NK-92 treated with Interleukin-12 subunit alpha and Interleukin-12 subunit beta, amount 100 ng/mL, for 24 hours (cell line): ENCODE measurements around the gene ZNF473.

Experiments used
- DNase-seq: peaks from one replicate; lab custom pipeline; 2025; lab: John Stamatoyannopoulos, UW

Gene ZNF473

DNA sequence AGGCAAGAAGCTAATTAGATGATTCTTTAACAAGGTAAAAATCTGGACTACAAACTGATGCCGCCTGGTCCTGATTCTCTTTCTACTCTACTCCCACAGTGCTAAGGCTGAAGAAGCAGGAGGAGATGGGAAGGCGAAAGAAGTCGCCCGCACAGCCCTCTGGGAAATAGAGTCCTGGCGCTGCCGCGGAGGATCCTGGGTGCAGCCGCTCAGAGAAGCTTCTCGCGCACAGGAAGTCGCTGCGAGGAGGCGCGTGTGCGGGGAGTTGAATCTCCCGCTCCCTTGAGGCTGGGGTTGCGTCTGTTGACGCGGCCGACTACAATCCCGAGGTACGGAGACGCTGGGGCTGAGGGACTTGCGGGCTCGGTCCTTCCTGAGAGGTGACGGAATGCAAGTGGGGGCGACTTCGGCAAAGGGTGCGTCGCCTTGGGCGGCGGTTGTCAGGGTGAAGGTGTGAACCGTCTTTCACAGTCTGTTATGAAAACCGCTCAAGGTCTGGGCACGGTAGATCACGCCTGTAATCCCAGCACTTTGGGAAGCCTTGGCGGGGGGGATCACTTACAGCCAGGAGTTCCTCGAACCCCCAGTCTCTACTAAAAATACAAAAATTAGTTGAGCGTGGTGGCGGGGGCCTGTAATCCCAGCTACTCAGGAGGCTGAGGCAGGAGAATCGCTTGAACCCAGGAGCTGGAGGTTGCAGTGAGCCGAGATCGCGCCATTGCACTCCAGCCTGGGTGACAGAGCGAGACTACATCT lies at the start of gene ZNF473:
Gene ZNF473, plus strand, starts transcription at position 212 of the 756 bp plus-strand sequence. CDS start 5,078 bp downstream, outside the sequence.
- peak; percentile 90 for DNase-seq

DNA sequence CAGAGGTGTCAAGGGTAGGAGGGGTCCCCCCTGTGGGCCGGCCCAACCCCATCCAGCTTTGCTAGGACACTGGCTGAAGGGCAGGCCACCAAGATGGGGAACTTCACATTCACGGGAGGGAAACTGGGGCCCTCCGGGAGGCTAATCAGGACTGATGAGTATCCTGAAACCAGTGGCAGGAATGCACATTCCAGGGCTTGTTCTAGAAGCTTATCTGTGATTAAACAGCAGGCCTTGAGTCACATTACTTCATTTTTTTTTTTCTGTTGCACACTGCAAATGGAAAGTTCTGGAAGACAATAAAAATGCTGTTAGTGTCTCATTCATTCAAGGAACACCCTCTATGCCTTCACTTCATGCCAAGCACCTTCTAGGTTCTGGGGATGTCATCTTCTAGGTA lies 49.3 kb upstream of the ZNF473 start:
- no peak for DNase-seq

DNA sequence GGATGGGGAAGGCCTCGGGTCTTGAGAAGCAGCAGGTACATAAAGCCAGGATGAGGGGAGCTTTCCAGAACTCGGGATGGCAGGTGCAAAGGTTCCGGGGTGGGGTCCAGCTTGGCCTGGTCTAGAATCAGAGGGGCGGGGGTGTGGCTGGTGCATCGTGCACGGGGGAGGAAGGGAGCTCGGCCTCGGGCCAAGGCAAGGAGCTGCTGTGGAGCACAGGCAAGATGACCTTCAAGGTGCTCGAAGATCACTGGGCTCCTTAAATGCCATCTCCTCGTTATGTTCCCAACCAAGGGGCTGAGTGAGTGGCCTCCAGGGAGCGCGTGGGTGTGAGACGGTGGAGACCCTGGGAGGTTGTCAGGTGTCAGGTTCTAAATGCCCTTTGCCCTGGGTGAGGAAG lies 48.7 kb upstream of the ZNF473 start:
- DNase-seq: no peak

DNA sequence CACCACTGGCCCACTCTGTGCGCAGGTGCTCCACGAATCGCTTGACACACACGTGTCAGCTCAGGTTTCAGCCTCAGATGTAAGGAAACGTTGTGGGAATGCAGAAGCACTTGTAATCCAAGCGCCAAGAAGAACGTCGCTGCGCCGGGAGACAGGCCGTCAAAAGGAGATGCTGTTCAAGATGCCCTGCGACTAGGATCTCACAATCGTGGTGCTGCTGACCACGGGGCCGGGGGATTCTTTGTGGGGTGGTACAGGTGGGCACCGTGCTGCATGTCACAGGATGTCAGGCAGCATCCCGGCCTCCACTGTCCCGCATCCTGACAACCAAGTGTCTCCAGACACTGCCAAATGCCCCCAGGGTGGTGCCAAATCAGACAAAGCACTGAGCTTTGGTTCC lies 47.9 kb upstream of the ZNF473 start:
- no peak for DNase-seq

DNA sequence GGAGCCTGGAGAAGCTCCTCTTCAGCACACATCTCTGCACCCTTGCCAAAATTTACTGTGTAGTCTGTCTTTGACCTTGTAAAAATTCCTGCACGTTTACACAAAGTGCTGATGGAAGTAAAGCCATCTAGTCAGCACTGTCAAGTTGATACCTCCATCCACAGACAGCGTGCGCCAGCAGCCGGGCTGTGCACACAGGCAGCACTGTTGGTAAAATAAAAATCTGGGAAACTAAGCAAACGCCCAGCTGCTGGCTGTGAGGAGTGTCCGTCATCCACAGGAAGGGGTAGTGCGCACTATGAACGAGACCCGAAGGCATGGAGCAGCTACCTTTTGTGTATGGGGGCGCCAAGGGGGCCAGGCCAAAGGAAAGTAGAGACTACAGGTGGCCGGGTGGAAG lies 47.5 kb upstream of the ZNF473 start:
- DNase-seq: no peak

DNA sequence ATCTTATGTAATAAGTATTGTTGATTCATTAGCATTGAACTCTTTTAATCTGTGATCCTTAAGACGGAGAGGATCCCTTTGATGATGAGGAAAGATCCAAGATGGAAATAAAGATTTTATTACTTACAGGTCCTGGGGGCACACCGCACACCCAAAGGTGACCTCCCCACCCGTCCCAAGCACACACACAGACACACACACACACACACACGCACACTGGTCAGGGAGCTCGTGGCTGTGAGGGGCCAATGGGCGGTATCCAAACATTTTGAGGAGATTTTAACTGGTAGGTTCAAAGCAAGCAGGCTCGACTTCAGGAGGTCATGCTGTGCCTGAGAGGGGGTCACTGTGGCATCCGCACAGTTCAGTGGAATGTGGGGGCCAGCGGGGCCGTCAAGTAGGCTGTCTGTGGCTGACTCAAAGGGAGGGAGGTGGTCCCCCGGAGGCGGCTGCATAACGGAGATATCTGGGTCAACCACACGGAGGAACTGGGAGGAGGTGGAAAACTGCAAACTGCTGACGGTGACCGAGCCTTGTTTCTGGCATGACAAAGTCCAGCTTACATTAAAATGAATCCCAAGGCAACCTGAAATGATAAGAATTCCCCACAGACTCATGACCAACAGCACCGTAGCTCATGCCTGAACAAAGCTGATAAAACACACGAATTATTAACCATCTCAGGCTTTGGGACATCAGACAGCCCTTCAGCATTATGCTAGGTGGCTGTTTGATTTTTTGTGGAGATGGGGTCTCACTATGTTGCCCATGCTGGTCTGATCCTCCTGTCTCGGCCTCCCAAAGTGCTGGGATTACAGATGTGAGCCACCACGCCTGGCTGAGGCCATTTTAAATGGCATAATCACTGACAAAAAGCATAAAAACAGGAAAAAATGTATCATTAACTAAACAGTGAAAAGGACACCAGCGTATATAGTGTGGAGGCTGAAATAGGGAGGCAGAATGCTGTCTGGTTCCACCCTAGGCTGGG lies 43.9 kb upstream of the ZNF473 start:
- no peak for DNase-seq

DNA sequence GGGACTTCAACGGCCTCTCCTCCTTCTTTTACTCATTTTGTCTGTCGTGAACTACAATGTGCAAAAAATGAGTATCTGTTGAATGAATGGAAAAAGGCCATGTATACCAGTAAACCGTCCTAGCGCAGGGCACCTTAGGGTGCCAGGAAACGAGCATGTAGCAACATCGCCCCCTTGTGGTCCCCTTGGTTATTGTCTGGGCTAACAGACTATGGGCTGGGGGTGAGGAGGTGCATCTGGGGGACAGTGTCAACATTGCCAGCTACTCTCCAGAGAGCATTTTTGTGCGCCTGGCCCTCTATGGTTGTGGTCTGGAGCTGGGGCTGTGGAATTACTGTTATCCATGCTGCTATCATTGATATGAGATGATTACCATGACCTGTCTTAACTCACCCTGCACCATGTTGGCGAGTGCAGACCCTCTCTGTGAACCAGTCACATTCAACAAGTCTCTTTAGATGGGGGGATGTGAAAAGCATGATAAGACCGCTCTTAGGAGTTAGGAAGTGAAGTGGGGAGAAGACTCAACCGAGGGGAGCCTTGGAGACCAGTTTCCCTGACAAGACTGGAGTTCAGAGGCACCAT lies 42.1 kb upstream of the ZNF473 start:
- peak; percentile 51 for DNase-seq

DNA sequence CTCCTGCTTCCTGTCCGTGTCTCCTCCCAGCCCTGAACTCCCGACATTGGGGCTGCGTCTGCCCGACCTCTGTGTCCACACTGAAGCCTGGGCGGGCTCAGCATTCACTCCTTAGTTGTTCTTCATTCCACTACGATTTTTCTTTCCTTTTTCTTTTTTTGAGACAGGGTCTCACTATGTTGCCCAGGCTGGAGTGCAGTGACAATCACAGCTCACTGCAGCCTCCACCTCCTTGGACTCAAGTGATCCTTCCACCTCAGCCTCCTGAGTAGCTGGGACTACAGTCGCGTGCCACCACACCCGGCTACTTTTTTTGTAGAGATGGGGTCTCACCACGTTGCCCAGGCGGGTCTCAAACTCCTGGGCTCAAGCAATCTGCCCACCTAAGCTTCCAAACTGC lies 41.3 kb upstream of the ZNF473 start:
- no peak for DNase-seq

DNA sequence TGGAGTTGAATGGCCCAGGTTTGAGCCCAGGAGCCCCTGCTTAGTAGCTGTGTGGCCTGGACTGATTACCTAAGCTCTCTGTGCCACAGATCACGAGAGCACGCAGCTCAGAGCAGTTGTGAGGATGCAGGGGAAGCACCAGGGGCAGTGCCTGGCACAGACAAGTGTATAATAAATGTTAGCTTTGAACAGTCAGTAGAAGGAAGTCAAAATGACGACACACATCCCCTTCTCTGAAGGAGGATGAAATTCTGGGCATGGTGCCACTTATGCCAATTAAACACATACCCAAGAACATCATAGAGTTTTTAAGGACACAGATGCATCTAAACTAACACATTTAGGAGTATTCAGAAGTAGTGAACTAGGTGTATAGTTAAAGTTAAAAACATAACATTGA lies 39.9 kb upstream of the ZNF473 start:
- no peak for DNase-seq

DNA sequence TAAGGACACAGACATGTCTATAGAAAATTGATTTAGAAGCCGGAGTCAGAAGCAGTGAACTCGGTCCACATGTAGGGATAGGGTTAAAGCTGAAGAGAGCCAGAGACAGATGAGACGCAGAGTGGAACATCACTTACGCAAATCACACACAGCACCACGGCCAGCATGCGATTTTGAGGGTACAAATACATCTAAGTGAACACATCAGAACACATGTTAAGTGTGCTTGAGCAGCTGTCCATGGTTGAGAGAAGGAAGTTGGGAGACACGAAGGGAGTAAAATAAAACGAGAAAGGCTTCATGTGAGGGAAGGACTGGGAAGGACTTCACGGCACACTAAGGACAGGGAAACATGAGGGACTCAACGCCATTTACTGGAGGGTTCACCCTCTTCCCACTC lies 39.5 kb upstream of the ZNF473 start:
- no peak for DNase-seq

DNA sequence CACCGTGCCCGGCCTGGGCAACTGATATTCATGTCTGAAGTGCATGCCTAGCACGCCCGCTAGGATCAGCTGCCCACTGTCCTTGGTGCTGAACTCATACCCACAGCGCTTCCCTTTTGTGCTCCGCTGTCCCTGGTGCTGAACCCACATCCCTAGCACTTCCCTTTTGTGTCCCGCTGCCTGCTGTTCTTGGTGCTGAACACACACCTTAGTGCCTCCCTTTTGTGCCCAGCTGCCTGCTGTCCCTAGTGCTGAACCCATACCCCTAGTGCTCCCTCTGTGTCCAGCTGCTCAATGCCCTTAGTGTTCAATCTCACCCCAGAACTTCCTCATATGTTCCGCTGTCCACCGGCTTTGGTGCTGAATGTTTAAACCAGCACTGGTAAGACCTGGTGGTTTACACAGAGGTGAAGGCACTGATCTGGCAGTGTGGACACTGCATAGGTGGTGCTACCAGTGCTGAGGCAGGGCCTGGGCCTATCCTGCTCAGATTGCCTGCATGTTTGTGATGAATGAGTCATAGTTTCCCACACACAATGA lies 38.6 kb upstream of the ZNF473 start:
- DNase-seq: no peak

DNA sequence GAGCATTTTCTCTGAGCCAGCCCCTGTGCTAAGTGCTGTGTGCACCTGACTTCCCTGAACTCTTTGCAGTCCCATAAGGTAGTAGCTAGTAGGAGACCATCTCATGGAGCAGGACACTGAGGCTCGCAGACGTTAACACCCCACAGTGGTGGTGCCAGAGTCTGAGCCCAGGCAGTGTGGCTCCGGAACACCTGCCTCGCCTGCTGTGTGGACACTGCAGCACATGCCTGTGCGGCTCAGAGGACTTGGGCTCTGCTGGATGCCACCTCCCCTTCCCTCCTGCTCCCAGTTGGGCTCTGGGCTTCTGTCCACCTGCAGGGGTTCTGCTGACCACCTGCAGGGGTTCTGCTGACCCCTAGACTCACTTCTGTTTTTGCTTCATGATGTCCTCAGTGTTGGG lies 37.8 kb upstream of the ZNF473 start:
- DNase-seq: no peak

DNA sequence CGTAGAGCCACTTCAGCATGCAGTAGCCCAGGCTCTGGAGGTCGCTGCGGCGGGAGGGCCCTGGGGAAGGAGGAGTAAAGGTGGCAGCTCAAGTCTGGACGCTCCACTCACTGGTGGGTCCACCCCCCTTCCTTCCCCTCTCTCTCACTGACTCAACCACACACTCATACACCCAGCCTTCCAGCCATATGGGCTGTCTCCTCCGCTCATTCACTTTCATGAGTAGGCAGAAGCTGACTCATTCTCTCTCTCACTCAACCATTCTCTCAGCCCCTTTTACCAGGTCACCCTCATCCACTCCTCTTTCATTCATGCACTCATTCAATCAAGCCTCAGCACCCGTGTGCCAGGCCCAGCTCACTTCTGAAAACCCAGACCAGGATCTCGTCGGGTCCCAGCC lies 37.4 kb upstream of the ZNF473 start:
- DNase-seq: no peak

DNA sequence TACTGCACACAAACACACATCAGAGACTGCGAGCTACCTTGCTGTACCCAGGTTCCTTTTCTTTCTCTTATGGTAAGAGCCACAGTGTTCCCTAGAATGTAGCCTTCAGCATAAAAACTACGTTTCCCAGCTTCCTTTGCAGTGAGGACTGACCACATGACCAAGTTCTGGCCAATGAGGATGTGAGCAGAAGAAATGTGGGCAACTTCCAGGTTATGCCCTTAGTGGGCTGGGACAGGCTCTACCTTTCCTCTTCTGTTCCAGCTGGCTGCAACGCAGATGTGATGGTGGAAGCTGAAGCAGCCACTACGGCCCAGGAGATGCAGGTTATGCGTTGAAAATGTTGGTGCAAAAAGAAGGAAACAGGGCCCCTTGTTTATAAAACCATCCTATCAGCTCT lies 28.1 kb upstream of the ZNF473 start:
- no peak for DNase-seq

DNA sequence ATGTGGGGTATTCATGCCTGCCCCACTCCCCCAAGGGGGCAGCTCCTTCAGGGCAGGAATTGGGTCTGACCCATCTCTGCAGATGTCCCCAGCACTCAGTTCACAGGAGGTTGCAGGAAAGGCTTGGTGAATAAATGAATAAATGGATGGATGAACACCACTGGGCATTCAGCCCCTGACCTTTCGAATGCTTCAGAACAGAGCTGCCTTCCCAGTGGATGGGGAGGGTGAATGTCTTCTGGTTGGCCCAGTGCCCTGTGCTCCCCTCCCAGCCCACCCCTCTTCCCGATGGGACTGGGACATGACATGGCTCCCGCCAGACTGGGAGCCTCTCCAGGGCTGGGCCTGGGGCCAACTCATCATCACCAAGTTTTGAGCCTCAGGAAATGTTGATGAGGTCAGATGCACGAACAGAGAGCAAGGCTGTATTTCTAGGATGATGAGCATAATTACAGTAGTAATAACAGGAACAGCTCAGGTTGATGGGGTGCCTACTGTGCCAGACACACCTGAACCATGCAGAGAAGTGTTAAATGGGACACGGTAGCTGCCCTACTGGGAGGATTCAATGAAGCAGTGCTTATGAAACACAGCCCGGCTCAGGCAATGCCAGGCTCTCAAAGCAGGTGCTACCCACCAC lies 26.3 kb upstream of the ZNF473 start:
- DNase-seq: no peak

DNA sequence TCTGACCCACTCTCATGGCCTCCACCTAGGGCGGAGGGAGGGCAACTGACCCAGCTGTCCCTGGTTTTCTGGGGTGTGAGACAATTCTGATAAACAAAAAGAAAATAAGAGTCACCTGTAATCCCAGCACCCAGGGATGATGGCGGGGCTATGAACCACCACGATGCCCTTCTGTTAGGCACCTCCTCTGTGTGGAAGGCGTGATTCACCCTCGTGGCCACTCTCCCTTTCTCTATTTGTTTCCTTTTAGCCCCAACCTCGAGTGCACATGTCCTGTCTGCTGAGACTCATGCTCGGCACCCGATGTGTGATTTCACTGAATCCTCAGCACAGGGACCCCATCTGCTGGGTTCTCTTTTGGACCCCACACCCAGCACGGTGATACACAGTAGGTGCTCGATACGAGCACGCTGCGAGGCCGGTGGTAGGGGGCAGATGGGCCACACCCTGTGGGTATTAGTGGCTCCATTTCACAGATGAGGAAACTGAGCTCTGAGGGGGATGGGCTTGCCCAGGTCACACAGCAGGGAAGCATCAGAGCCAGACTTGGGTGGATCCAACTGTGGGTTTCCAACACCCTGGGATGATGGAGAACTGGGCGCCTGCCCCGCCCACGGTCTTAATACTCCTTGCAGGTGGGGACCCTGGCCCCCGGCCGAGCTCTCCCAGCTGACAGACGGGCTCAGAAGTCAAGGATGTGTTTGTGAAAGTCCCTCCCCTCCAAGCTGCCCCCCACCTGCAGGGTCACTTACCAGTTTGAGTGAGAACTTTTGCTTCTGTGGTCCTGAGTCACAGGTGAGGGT lies 25.6 kb upstream of the ZNF473 start:
- DNase-seq: peak; percentile 26

DNA sequence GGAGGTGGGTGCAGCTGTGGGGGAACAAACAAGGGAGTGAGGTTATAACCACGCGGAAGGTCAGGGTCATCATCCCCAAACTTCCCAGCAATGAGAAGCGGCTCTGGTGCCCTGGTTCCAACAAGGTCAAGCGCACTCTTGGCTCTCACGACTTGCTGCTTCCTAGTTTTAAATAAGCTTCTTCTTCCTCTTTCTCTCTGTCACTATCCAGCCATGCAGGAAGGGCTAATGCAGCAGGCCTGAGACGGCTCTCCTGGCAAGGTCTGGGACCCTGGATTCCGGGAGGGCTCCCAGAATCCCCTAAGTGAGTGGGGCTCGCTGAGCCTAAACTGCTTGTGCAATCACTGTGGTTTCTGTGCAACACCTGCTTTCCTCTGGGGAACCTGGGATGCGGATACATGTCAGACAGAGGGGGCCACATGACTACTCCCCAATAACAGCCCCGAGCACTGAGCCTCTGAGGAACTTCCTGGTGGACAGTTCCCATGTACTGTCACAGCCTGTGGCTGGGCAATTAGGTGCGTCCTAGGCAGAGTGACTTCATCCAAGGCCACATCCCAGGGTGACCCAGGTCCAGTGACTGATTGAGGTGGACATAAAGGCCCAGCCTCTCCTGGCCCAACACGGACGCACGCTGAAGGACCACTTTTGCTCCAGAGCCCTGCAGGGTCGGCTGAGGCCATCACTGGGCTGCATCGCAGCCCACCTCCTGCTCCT lies 24.8 kb upstream of the ZNF473 start:
- DNase-seq: no peak

DNA sequence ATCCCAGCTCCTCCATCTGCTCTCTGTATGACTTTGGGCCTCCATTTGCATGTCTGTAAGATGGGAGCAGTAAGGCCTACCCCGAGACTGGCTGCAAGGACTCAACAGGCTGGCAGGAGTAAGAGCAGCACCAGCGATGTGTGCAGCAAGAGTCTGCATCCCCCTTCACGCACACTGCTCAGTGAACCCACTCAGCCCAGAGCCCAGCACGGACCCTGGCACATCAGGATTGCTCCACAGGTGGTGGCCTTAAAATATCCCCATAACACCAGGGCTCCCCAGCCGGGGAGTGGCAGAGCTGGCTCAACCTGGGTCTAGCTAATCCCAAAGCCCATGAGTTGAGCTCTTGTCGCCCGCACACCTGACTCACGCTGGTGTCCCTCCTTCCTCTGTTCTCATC lies 24.0 kb upstream of the ZNF473 start:
- no peak for DNase-seq

DNA sequence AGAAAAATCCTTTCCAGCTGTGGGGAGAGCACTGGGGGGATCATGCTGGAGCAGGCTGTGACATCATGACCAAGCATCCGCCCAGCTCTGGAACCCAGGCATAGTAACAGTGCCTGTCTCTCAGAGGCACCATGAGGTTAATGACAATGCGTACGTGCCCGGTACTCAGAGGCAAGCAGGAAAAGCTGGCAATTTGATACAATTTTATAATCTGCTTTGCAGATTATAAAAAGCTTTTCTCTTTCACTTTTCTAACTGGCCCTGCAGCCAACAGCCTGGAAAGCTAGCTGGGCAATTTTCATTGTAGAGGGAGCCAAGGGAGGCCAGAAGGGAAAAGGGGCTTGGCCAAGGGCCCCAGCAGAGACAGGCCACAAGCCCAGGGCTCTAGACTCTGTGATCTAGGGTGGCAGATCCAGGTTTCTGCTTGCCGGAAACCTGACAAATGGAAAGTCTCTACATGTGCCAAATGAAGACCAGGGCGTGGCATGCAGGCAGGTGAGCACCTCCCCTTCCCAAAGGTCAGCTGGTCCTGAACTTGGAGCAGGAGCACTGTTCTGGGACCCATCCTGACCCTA lies 23.3 kb upstream of the ZNF473 start:
- DNase-seq: no peak

DNA sequence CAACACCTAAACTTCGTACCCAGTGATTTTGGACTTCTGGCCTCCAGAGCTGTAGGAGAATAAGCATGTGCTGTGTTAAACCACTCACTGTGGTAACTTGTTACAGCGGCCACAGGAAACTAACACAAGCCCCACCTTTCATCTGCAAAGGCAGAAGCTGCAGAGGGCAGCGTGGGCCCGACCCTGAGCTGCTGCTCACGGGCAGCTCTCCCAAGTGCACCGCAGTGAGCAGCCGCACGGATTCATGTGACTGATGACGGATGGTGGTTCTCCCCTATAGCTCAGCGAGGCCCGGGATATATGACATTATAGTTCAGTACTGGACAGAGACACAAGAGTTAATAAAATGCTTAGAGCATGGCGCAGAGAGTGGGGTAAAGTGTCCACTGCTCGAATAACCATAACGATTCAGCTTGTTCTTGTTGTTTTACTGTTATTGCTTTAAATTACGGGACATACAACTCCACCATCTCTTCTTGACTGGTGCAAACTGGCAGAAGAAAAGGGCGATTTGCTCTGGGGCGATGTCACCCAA lies 22.5 kb upstream of the ZNF473 start:
- DNase-seq: no peak
